Endothelial cell of umbilical vein (primary cell): ENCODE measurements around the gene PCYOX1L. TPM values are rescaled to one million over a fixed set of nuclear protein-coding genes. Genes with fewer than 3 reads are reported as not detected.
"Not testable (repeated sequence)": the region's sequence is repeated elsewhere in the genome, so short reads cannot be mapped to it uniquely, and the experiment has no call there.

Experiments
- BruUV-seq: library from RNA; stranded (reverse); fragments of 400-500 nt; replicated peaks from 2 replicates; lab custom pipeline; 2021; lab: Mats Ljungman, UMichigan
- CTCF ChIA-PET: fragments of 300-600, 350-600 bp; sonication (Branson Sonifier 250); formaldehyde crosslinking; loops from one replicate; lab custom pipeline; 2021; ENCODE audit warnings: antibody characterized with exemption, inconsistent platforms; lab: Charles Lee
- POLR2A ChIA-PET: fragments of 300-600, 350-600 bp; sonication (Branson Sonifier 250); formaldehyde crosslinking; loops from one replicate; lab custom pipeline; 2021; ENCODE audit warnings: antibody characterized with exemption, inconsistent platforms; lab: Charles Lee
- DNase-seq: peaks from one replicate; pipeline ENCODE4 v3.0.0-alpha.2; 2011; ENCODE audit warnings: low read depth, low spot score
- FAIRE-seq: peaks from 2 replicates; lab custom pipeline; 2011; peaks lifted over from hg19 to GRCh38; lab: Jason Lieb, UNC
- H2AFZ ChIP-seq: 2 replicates; pipeline ENCODE4 v1.6.0; 2012; ENCODE audit warnings: low read depth, low read length, control low read depth, inconsistent platforms
- H3K27ac ChIP-seq: 2 replicates; pipeline ENCODE4 v1.5.1; 2011; ENCODE audit warnings: low read depth, mild to moderate bottlenecking, control low read depth, low read length, moderate library complexity; ENCODE audit not compliant: insufficient read depth
- H3K27me3 ChIP-seq, 2 experiments: 2 replicates each; pipeline versions ENCODE4 v1.6.0 to v1.6.1; 2011; ENCODE audit warnings: low read length in 2 of 2, mixed read lengths in 1 of 2; ENCODE audit not compliant: control insufficient read depth in 2 of 2, insufficient read depth in 2 of 2
- H3K36me3 ChIP-seq, 2 experiments: 2 replicates in 1 of 2; 3 replicates in 1 of 2; pipeline ENCODE4 v1.5.1; 2011; ENCODE audit warnings: low read length in 2 of 2, mild to moderate bottlenecking in 1 of 2, moderate library complexity in 1 of 2; ENCODE audit not compliant: control insufficient read depth in 2 of 2, insufficient read depth in 2 of 2; ENCODE audit errors: extremely low read depth in 1 of 2
- H3K4me1 ChIP-seq: 3 replicates; pipeline ENCODE4 v1.5.1; 2011; ENCODE audit warnings: mild to moderate bottlenecking, low read length; ENCODE audit not compliant: control insufficient read depth, insufficient read depth; ENCODE audit errors: extremely low read depth
- H3K4me2 ChIP-seq: 2 replicates; pipeline ENCODE4 v1.6.1; 2011; ENCODE audit warnings: low read length, control low read depth, mixed read lengths; ENCODE audit not compliant: insufficient read depth
- H3K4me3 ChIP-seq, 3 experiments: fragments of 200-600 bp in 1 of 3; sonication (generic), shearing (Covaris generic) in 1 of 3; replicated peaks in 1 of 3; 2 replicates each; pipeline ENCODE4 v1.5.1; 2011 to 2016; ENCODE audit warnings: control low read depth in 3 of 3, low read length in 3 of 3, mild to moderate bottlenecking in 2 of 3, inconsistent platforms in 1 of 3, low read depth in 1 of 3, moderate library complexity in 1 of 3; ENCODE audit not compliant: insufficient read depth in 1 of 3
- H3K79me2 ChIP-seq: 2 replicates; pipeline ENCODE4 v1.6.0; 2012; ENCODE audit warnings: low read length, inconsistent platforms; ENCODE audit not compliant: control insufficient read depth, insufficient read depth
- H3K9ac ChIP-seq: replicated peaks from 2 replicates; pipeline ENCODE3; 2011; ENCODE audit warnings: low read length, control low read depth; ENCODE audit not compliant: insufficient read depth; ENCODE audit errors: extremely low read depth
- H3K9me1 ChIP-seq: replicated peaks from 3 replicates; pipeline ENCODE4 v1.6.0; 2011; ENCODE audit warnings: mild to moderate bottlenecking, low read length; ENCODE audit not compliant: control insufficient read depth, insufficient read depth; ENCODE audit errors: extremely low read depth
- H3K9me3 ChIP-seq: replicated peaks from 2 replicates; pipeline ENCODE4 v1.5.1; 2012; ENCODE audit warnings: low read length, inconsistent platforms; ENCODE audit not compliant: control insufficient read depth, insufficient read depth
- H4K20me1 ChIP-seq: replicated peaks from 2 replicates; pipeline ENCODE3; 2011; ENCODE audit warnings: mild to moderate bottlenecking, low read length; ENCODE audit not compliant: control insufficient read depth, insufficient read depth; ENCODE audit errors: extremely low read depth
- CTCF ChIP-seq, 2 donors: IDR thresholded peaks; 1 replicate in 1 of 2; 2 replicates in 1 of 2; pipeline ENCODE4 v1.5.1; 2011; ENCODE audit warnings: low read length in 2 of 2, mild to moderate bottlenecking in 2 of 2, moderate library complexity in 2 of 2, control low read depth in 1 of 2, inconsistent platforms in 1 of 2, low read depth in 1 of 2; ENCODE audit not compliant: insufficient read depth in 1 of 2; ENCODE audit errors: extremely low read depth in 1 of 2
- FOS ChIP-seq: IDR thresholded peaks from 2 replicates; pipeline ENCODE4 v1.6.1; 2011; ENCODE audit warnings: mild to moderate bottlenecking, low read length, moderate library complexity, borderline replicate concordance; ENCODE audit not compliant: insufficient read depth
- GATA2 ChIP-seq: IDR thresholded peaks from 2 replicates; pipeline ENCODE4 v1.7.0; 2011; ENCODE audit warnings: low read depth, mild to moderate bottlenecking, moderate library complexity, mixed read lengths, low read length; ENCODE audit not compliant: insufficient read length, insufficient read depth
- JUN ChIP-seq: IDR thresholded peaks from 2 replicates; pipeline ENCODE4 v1.6.1; 2011; ENCODE audit warnings: borderline replicate concordance, low read depth; ENCODE audit not compliant: insufficient read length, insufficient read depth
- MAX ChIP-seq: IDR thresholded peaks from 2 replicates; pipeline ENCODE4 v1.6.1; 2011; ENCODE audit not compliant: insufficient read depth, insufficient read length
- MYC ChIP-seq: IDR thresholded peaks from one replicate; pipeline ENCODE4 v1.6.1; 2011; ENCODE audit warnings: mild to moderate bottlenecking, low read depth, low read length
- POLR2A ChIP-seq: IDR thresholded peaks from 2 replicates; pipeline ENCODE4 v1.6.1; 2012; ENCODE audit warnings: low read depth, mild to moderate bottlenecking, control low read depth, low read length
- POLR2AphosphoS5 ChIP-seq: IDR thresholded peaks from 2 replicates; pipeline ENCODE4 v1.6.1; 2012; ENCODE audit warnings: low read depth, mild to moderate bottlenecking, control low read depth, low read length, moderate library complexity; ENCODE audit not compliant: insufficient read depth
- dilution Hi-C: fragments of 300-500 bp; cut with MboI; formaldehyde crosslinking; loops from one replicate; pipeline ENCODE4 v1.15.0; 2019; ENCODE audit warnings: low sequenced_read_pairs; ENCODE audit not compliant: extremely low pct_ligation_motif_present
- intact Hi-C: fragments of 100-400 bp; cut with micrococcal nuclease; formaldehyde crosslinking; loops from one replicate; pipeline ENCODE4 v1.10.0; 2022
- polyA plus RNA-seq, 4 experiments: library from polyadenylated mRNA; depleted of rRNA in 3 of 4; stranded (reverse) in 3 of 4; unstranded in 1 of 4; fragments of >200 nt; gene quantifications; 2 replicates each; pipeline versions ENCODE4 v1.2.1 to v1.2.3, GENCODE V29; 2011 to 2012; ENCODE audit warnings: missing spikeins in 1 of 4
- total RNA-seq: library from RNA; stranded (reverse); gene quantifications from 2 replicates; pipeline ENCODE4 v1.2.3, GENCODE V29; 2021

Gene PCYOX1L
- total and polyA plus RNA-seq, 2 donors (not counting 3 experiments of a cell fraction or from before 2014, with no cell fraction given) = 23.3 to 28.1 TPM

- Histone ChIP-seq H2AFZ (no peak overlapping the region), H3K36me3 (no peaks in the 10 kb centered on the region), H3K9me3 (no peaks in the 10 kb centered on the region), H3K27ac (no peak overlapping the region), H3K4me1 (no peaks in the 10 kb centered on the region), H3K79me2 (no peaks in the 10 kb centered on the region), H3K4me2 (no peak overlapping the region), H4K20me1 (no peaks in the 10 kb centered on the region), H3K27me3 (no peaks in the 10 kb centered on the region), H3K4me3 (no peak overlapping the region), H3K9ac (no peak overlapping the region), H3K9me1 (no peaks in the 10 kb centered on the region)
- ChIA-PET POLR2A (no interaction called here), CTCF (interaction anchor here (1.0 to 1.8 kb wide), 4 partner anchors 11 to 228 kb away, joined by 3 to 6 read pairs (median 4); no protein-coding TSS in a partner anchor)
- FAIRE-seq (no peak), DNase-seq (no peak)
- BruUV-seq = no TSS peak
- intact Hi-C loops (no loop called here), dilution Hi-C loops (no loop called here)
- TF ChIP-seq GATA2 (no peak), JUN (no peak), POLR2AphosphoS5 (no peak), MAX (no peak), FOS (no peak), POLR2A (no peak), MYC (no peak), CTCF (IDR thresholded peaks at IDR 0.05; ENCODE audit: extremely low read depth in 1 of 2, insufficient read depth in 1 of 2, low read depth in 1 of 2, low read length in 2 of 2) (no peak)
Observed at GRCh38 chr5:149389552-149390495, 32.0 kb downstream of the PCYOX1L start.

GRCh38 chr5:149391076-149391475, 33.2 kb downstream of the PCYOX1L start:
- H3K9me3 ChIP-seq, dilution Hi-C loops, intact Hi-C loops, H3K27me3 ChIP-seq, FAIRE-seq, H3K36me3 ChIP-seq, H3K4me2 ChIP-seq, H2AFZ ChIP-seq, H3K9me1 ChIP-seq, BruUV-seq, H3K27ac ChIP-seq, H3K79me2 ChIP-seq, H4K20me1 ChIP-seq, H3K4me1 ChIP-seq, DNase-seq, H3K4me3 ChIP-seq, POLR2A ChIA-PET, H3K9ac ChIP-seq: not testable (repeated sequence)
- CTCF ChIA-PET = interaction anchor here (0.9 kb wide), 1 partner anchor 16 kb away, joined by 3 read pairs; no protein-coding TSS in a partner anchor
